ENCODE data around the gene DUSP9. TPM values are rescaled to one million over a fixed set of nuclear protein-coding genes. Genes with fewer than 3 reads are reported as not detected.

Gene DUSP9
- total and polyA plus RNA-seq, 10 of the 15 experiments (the other 5 are each of a cell fraction or from before 2014, with no cell fraction given) = 0.10 TPM; not detected in 9

- H3K9me3 ChIP-seq (replicated peaks; ENCODE audit: control insufficient read depth, insufficient read depth, low read length) = no peaks in the 10 kb centered on the region; the same call in 2 of the 3 replicates
- ATAC-seq = no peak
- no peaks in the 10 kb centered on the region for H3K4me1 ChIP-seq (ENCODE audit: control insufficient read depth, insufficient read depth, low read length)
- no peak overlapping the region for H3K9ac ChIP-seq (ENCODE audit: control insufficient read depth, insufficient read depth, low read length)
- no peak overlapping the region for H3K4me2 ChIP-seq (ENCODE audit: control insufficient read depth, insufficient read depth)
- H4K20me1 ChIP-seq (ENCODE audit: control insufficient read depth, insufficient read depth) = no peaks in the 10 kb centered on the region
- H3K79me2 ChIP-seq (ENCODE audit: control insufficient read depth, insufficient read depth, low read length) = no peaks in the 10 kb centered on the region
- H2AFZ ChIP-seq (ENCODE audit: control insufficient read depth, low read depth, low read length) = no peak overlapping the region
- H3K36me3 ChIP-seq (ENCODE audit: control insufficient read depth in 2 of 2, insufficient read depth in 2 of 2, low read length in 1 of 2) = no peaks in the 10 kb centered on the region
- ChIA-PET RAD21 (ENCODE audit: unreplicated experiment) (no interaction called here), SMC1A (ENCODE audit: uncharacterized antibody, unreplicated experiment) (no interaction called here), CTCF (no interaction called here), POLR2A (no interaction called here)
- intact Hi-C loops (cut with micrococcal nuclease; ENCODE audit: unreplicated experiment) = no loop called here
- no peak overlapping the region for H3K27ac ChIP-seq (ENCODE audit: control insufficient read depth, insufficient read depth)
- FAIRE-seq = no peak
- DNase-seq (ENCODE audit: low read depth, low spot score) = no peak
- H3K4me3 ChIP-seq = no peak overlapping the region
- in situ Hi-C loops (cut with MboI) = no loop called here
- no peaks in the 10 kb centered on the region for H3K27me3 ChIP-seq (replicated peaks in 1 of 2; ENCODE audit: control insufficient read depth in 2 of 2, insufficient read depth in 2 of 2, low read length in 1 of 2)
- no TSS peak for BruUV-seq (replicated peaks)
- TF ChIP-seq SP1 (IDR thresholded peaks at IDR 0.05; ENCODE audit: low read depth, low read length) = no peak
- no peak for TF ChIP-seq BCL11A (IDR thresholded peaks at IDR 0.05; ENCODE audit: low read depth, low read length)
- TF ChIP-seq PRDM15 (CRISPR knock-in tag; IDR thresholded peaks at IDR 0.05) = no peak
- no peak for TF ChIP-seq SIN3A (IDR thresholded peaks at IDR 0.05; ENCODE audit: low read depth, low read length)
- no peak for TF ChIP-seq IKZF1 (conservative IDR thresholded peaks at IDR 0.05)
- no peak for TF ChIP-seq IKZF2 (IDR thresholded peaks at IDR 0.05)
- TF ChIP-seq ATF2 (IDR thresholded peaks at IDR 0.05; ENCODE audit: low read length) = no peak
- TF ChIP-seq ZNF592 (IDR thresholded peaks at IDR 0.05) = no peak
- no peak for TF ChIP-seq MTA3 (IDR thresholded peaks at IDR 0.05; ENCODE audit: borderline replicate concordance, low read length)
- TF ChIP-seq GABPA (IDR thresholded peaks at IDR 0.05; ENCODE audit: low read depth) = no peak
- 40% methylated on average over 33 of the region's 57 CpGs for WGBS (ENCODE audit: insufficient coverage, insufficient replicate concordance, low lambda C conversion rate, missing lambda C conversion rate)
Observed at GRCh38 chrX:153688506-153688905, 41.5 kb downstream of the DUSP9 start.

Data from GM12878 (cell line).